NCI-H82 (cell line): ENCODE results near the gene PIP5K1B.
"Not testable (repeated sequence)": the region's sequence is repeated elsewhere in the genome, so short reads cannot be mapped to it uniquely, and the experiment has no call there.

Source experiments
- DNase-seq: peaks from one replicate; lab custom pipeline; 2025; lab: John Stamatoyannopoulos, UW

Gene PIP5K1B

GRCh38 chr9:68704814-68705530 is at the start of gene PIP5K1B:
TSS of gene PIP5K1B (plus strand) at chr9:68705240. CDS start at chr9:68822615, 117,375 bp downstream.
- DNase-seq: peak; percentile 68

- DNase-seq: no peak
Measured at GRCh38 chr9:68664036-68664435, 41.0 kb upstream of the PIP5K1B start.

- no peak for DNase-seq
Measured at GRCh38 chr9:68668127-68668526, 36.9 kb upstream of the PIP5K1B start.

- DNase-seq: no peak
Measured at GRCh38 chr9:68669218-68669617, 35.8 kb upstream of the PIP5K1B start.

GRCh38 chr9:68672215-68672614 is 32.8 kb upstream of the PIP5K1B start:
- DNase-seq: no peak

GRCh38 chr9:68672625-68673024 is 32.4 kb upstream of the PIP5K1B start:
- DNase-seq: no peak

- peak; percentile 58 for DNase-seq
Measured at GRCh38 chr9:68678430-68678829, 26.6 kb upstream of the PIP5K1B start.

- DNase-seq: no peak
Measured at GRCh38 chr9:68683433-68683832, 21.6 kb upstream of the PIP5K1B start.

- DNase-seq: no peak
Measured at GRCh38 chr9:68685213-68685612, 19.8 kb upstream of the PIP5K1B start.

GRCh38 chr9:68685770-68686169 is 19.3 kb upstream of the PIP5K1B start:
- peak; percentile 42 for DNase-seq

- no peak for DNase-seq
Measured at GRCh38 chr9:68690088-68690487, 15.0 kb upstream of the PIP5K1B start.

GRCh38 chr9:68692519-68692918 is 12.5 kb upstream of the PIP5K1B start:
- DNase-seq: no peak

GRCh38 chr9:68694125-68694524 is 10.9 kb upstream of the PIP5K1B start:
- no peak for DNase-seq

GRCh38 chr9:68697851-68698250 is 7.2 kb upstream of the PIP5K1B start:
- DNase-seq: peak; percentile 27

GRCh38 chr9:68698943-68699509 is 6.0 kb upstream of the PIP5K1B start:
- DNase-seq: no peak

- not testable (repeated sequence) for DNase-seq
Measured at GRCh38 chr9:68699625-68700024, 5.4 kb upstream of the PIP5K1B start.

- DNase-seq: no peak
Measured at GRCh38 chr9:68702493-68702892, 2.5 kb upstream of the PIP5K1B start.

GRCh38 chr9:68703672-68704071 is 1.4 kb upstream of the PIP5K1B start:
- DNase-seq: no peak

GRCh38 chr9:68704498-68704813 is 584 bp upstream of the PIP5K1B start:
- DNase-seq: no peak

GRCh38 chr9:68705531-68706362 is 707 bp downstream of the PIP5K1B start:
- peak; percentile 21 for DNase-seq

GRCh38 chr9:68706363-68707201 is 1.5 kb downstream of the PIP5K1B start:
- DNase-seq: no peak

GRCh38 chr9:68707801-68708488 is 2.9 kb downstream of the PIP5K1B start:
- DNase-seq: no peak
